ENCODE results near the gene CD84.

Gene CD84

DNA sequence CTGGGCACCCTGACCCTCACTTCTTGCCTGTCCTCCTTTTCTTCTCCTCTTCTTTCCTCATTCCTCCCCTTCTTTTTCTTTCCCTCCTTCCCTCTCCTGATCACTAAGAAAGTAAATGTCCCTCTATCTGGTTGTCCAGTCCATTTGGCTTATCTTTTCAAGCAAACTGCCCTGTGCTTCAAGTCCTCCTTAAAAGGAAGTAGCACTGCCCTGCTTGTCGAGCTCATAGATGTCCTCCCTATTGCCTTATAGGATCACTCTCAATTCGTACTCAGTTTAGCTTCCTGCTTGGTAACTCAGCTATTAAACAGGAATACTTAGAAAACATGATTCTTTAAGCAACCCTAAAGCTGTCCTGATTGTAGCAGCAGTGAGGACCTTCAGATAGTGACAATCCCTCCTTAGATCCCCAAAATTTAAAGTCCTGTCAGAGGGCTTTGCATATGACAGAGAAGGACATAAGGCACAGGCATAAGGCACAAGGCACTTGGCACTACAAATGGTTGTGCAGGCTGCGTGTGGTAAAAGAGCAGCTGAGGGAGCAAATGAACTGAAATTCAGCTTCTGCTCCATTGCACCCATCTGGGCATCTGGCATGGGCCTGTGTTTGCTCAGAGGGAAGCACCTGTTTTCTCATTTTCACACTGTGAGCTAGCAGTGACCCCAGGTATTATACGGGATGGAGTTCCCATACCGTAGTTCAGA, 30.2 kb downstream of the CD84 start:
- Histone ChIP-seq H3K36me3 (ENCODE audit: insufficient read depth, low read length) (peaks cover 38% of the 10 kb centered on the region), H3K9me3 (ENCODE audit: insufficient read depth, low read length, severe bottlenecking) (no peaks in the 10 kb centered on the region), H3K4me1 (ENCODE audit: insufficient read depth, low read length) (no peaks in the 10 kb centered on the region), H3K4me2 (ENCODE audit: insufficient read depth, low read length) (no peak overlapping the region), H3K4me3 (ENCODE audit: low read depth in 1 of 2, low read length in 2 of 2) (no peak overlapping the region), H3K27me3 (ENCODE audit: insufficient read depth, low read length, poor library complexity) (no peaks in the 10 kb centered on the region), H3K27ac (ENCODE audit: low read length) (no peak overlapping the region), H4K20me1 (ENCODE audit: insufficient read depth, low read length) (no peaks in the 10 kb centered on the region), H3K79me2 (ENCODE audit: insufficient read depth, low read length) (no peaks in the 10 kb centered on the region), H3K9ac (ENCODE audit: low read depth, low read length) (no peak overlapping the region), H2AFZ (ENCODE audit: low read depth, low read length) (no peak overlapping the region)
- ATAC-seq (ENCODE audit: insufficient read depth, low read depth) (no peak), DNase-seq (no peak)
- TF ChIP-seq, protein P1, sequence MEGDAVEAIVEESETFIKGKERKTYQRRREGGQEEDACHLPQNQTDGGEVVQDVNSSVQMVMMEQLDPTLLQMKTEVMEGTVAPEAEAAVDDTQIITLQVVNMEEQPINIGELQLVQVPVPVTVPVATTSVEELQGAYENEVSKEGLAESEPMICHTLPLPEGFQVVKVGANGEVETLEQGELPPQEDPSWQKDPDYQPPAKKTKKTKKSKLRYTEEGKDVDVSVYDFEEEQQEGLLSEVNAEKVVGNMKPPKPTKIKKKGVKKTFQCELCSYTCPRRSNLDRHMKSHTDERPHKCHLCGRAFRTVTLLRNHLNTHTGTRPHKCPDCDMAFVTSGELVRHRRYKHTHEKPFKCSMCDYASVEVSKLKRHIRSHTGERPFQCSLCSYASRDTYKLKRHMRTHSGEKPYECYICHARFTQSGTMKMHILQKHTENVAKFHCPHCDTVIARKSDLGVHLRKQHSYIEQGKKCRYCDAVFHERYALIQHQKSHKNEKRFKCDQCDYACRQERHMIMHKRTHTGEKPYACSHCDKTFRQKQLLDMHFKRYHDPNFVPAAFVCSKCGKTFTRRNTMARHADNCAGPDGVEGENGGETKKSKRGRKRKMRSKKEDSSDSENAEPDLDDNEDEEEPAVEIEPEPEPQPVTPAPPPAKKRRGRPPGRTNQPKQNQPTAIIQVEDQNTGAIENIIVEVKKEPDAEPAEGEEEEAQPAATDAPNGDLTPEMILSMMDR (IDR thresholded peaks at IDR 0.05; ENCODE audit: borderline replicate concordance, extremely low read depth, low read length, poor library complexity, severe bottlenecking): no peak
- TF ChIP-seq EZH2 (IDR thresholded peaks at IDR 0.05; ENCODE audit: borderline replicate concordance, low read depth, low read length, severe bottlenecking): no peak

DNA sequence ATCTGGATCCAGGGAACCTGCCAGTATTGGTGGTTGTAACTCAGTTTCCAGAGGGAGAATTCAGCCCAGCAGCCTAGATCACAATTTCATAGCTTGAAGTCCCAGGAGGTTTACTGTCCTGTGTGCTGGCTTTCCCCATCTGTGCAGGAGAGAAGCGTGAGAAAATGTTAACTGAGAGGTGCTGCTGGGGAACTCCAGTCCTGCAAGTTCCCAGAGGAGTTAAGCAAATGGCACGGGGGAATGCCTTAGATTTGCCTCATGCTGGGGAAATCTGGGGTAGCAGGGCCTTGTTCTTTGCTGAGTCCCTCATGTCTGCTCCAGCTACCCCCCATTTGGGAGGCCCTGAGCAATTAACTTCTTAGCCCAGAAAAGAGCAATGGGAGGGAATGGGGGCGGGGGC, 31.1 kb downstream of the CD84 start:
- Histone ChIP-seq H3K4me1 (ENCODE audit: insufficient read depth, low read length) (no peaks in the 10 kb centered on the region), H3K9ac (ENCODE audit: low read depth, low read length) (no peak overlapping the region), H4K20me1 (ENCODE audit: insufficient read depth, low read length) (no peaks in the 10 kb centered on the region), H3K27me3 (ENCODE audit: insufficient read depth, low read length, poor library complexity) (no peaks in the 10 kb centered on the region), H3K27ac (ENCODE audit: low read length) (no peak overlapping the region), H3K4me3 (ENCODE audit: low read depth in 1 of 2, low read length in 2 of 2) (no peak overlapping the region), H3K9me3 (ENCODE audit: insufficient read depth, low read length, severe bottlenecking) (no peaks in the 10 kb centered on the region), H2AFZ (ENCODE audit: low read depth, low read length) (no peak overlapping the region), H3K79me2 (ENCODE audit: insufficient read depth, low read length) (no peaks in the 10 kb centered on the region), H3K36me3 (ENCODE audit: insufficient read depth, low read length) (peaks cover 31% of the 10 kb centered on the region), H3K4me2 (ENCODE audit: insufficient read depth, low read length) (no peak overlapping the region)
- no peak for DNase-seq
- TF ChIP-seq EZH2 (IDR thresholded peaks at IDR 0.05; ENCODE audit: borderline replicate concordance, low read depth, low read length, severe bottlenecking): no peak
- TF ChIP-seq, protein P1 (IDR thresholded peaks at IDR 0.05; ENCODE audit: borderline replicate concordance, extremely low read depth, low read length, poor library complexity, severe bottlenecking): no peak
- ATAC-seq (ENCODE audit: insufficient read depth, low read depth): no peak

DNA sequence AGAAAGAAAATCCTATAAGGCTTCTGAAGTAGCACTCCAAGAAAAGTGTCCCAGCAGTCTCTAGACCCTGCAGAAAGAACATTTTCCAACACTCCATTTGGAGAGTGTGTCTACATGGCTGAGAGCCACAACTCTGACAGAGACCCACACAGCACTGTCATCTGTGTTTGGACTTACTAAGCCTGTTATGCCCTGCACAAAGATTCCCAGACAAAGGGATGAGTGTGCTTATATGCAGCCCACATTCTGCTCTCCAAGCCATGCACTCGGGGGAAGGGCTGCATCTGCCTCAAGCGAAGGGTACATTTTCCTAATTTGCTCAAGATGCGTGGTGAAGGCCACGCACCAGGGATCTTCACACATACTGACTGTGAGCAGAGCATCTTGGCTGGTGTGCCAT, 31.9 kb downstream of the CD84 start:
- Histone ChIP-seq H3K4me2 (ENCODE audit: insufficient read depth, low read length) (no peak overlapping the region), H4K20me1 (ENCODE audit: insufficient read depth, low read length) (no peaks in the 10 kb centered on the region), H3K27me3 (ENCODE audit: insufficient read depth, low read length, poor library complexity) (no peaks in the 10 kb centered on the region), H3K4me3 (ENCODE audit: low read depth in 1 of 2, low read length in 2 of 2) (no peak overlapping the region), H3K9ac (ENCODE audit: low read depth, low read length) (no peak overlapping the region), H3K27ac (ENCODE audit: low read length) (no peak overlapping the region), H2AFZ (ENCODE audit: low read depth, low read length) (no peak overlapping the region), H3K36me3 (ENCODE audit: insufficient read depth, low read length) (peaks cover 24% of the 10 kb centered on the region), H3K4me1 (ENCODE audit: insufficient read depth, low read length) (no peaks in the 10 kb centered on the region), H3K79me2 (ENCODE audit: insufficient read depth, low read length) (no peaks in the 10 kb centered on the region), H3K9me3 (ENCODE audit: insufficient read depth, low read length, severe bottlenecking) (no peaks in the 10 kb centered on the region)
- DNase-seq: no peak
- ATAC-seq (ENCODE audit: insufficient read depth, low read depth): no peak
- no peak for TF ChIP-seq EZH2 (IDR thresholded peaks at IDR 0.05; ENCODE audit: borderline replicate concordance, low read depth, low read length, severe bottlenecking)
- TF ChIP-seq, protein P1 (IDR thresholded peaks at IDR 0.05; ENCODE audit: borderline replicate concordance, extremely low read depth, low read length, poor library complexity, severe bottlenecking): no peak
